Gastroesophageal sphincter (tissue), 4 donors: ENCODE measurements around the gene EHD3. TPM values are rescaled to one million over a fixed set of nuclear protein-coding genes. Genes with fewer than 3 reads are reported as not detected.

Experiments used
- ATAC-seq: fragments of 150-250 bp; one replicate; pipeline ENCODE4 v1.9.1; 2016; ENCODE audit warnings: mild to moderate bottlenecking, moderate library complexity
- H3K27ac ChIP-seq, 4 donors: fragments of 200-600 bp; sonication (generic) in 3 of 4; 1 replicate in 3 of 4; 2 replicates in 1 of 4; pipeline ENCODE4 v1.5.1; 2016 to 2019
- H3K27me3 ChIP-seq: fragments of 200-600 bp; sonication (generic); one replicate; pipeline ENCODE4 v1.5.1; 2019
- H3K36me3 ChIP-seq, 2 donors: fragments of 200-600 bp; sonication (generic); one replicate each; pipeline ENCODE4 v1.5.1; 2019; ENCODE audit warnings: control low read depth in 1 of 2
- H3K4me1 ChIP-seq, 3 donors: fragments of 200-600 bp; sonication (generic); 1 replicate in 2 of 3; 2 replicates in 1 of 3; pipeline ENCODE4 v1.5.1; 2016 to 2019; ENCODE audit warnings: control low read depth in 2 of 3
- H3K4me3 ChIP-seq, 2 donors: fragments of 200-600 bp; sonication (generic); one replicate each; pipeline ENCODE4 v1.5.1; 2019; ENCODE audit warnings: mild to moderate bottlenecking in 1 of 2, moderate library complexity in 1 of 2
- H3K9me3 ChIP-seq, 3 donors: fragments of 200-600 bp; sonication (generic); one replicate each; pipeline ENCODE4 v1.5.1; 2017 to 2019; ENCODE audit warnings: control low read depth in 2 of 3
- CTCF ChIP-seq, 4 experiments: fragments of 200-600 bp in 2 of 4; fragments of 450-650 bp in 2 of 4; sonication (generic) in 1 of 4; IDR thresholded peaks; one replicate each; pipeline ENCODE4 v1.5.1; 2017 to 2019; ENCODE audit warnings: antibody characterized with exemption in 4 of 4, mild to moderate bottlenecking in 2 of 4, moderate library complexity in 2 of 4
- EP300 ChIP-seq: sonication (generic); formaldehyde crosslinking; IDR thresholded peaks from one replicate; pipeline ENCODE4 v1.6.1; 2017; ENCODE audit warnings: antibody characterized with exemption, mild to moderate bottlenecking
- POLR2A ChIP-seq, 2 donors: fragments of 450-650 bp; IDR thresholded peaks; one replicate each; pipeline ENCODE4 v1.6.1; 2017; ENCODE audit warnings: antibody characterized with exemption in 2 of 2, mild to moderate bottlenecking in 2 of 2, moderate library complexity in 1 of 2
- POLR2AphosphoS5 ChIP-seq: sonication (generic); formaldehyde crosslinking; IDR thresholded peaks from one replicate; pipeline ENCODE4 v1.6.1; 2017; ENCODE audit warnings: antibody characterized with exemption
- WGBS, 2 donors: methylation state at CpG; one replicate each; pipeline ENCODE4 v1.1.5; 2018; ENCODE audit warnings: low coverage in 1 of 2; 5-methylcytosine and 5-hydroxymethylcytosine counted together
- total RNA-seq, 4 donors: library from RNA; depleted of rRNA; stranded (reverse); fragments of >200 nt; gene quantifications; one replicate each; pipeline ENCODE4 v1.1.0, GENCODE V29; 2016

EHD3 gene
- total RNA-seq, 4 donors from 2014 or later, result 3.8 to 8.4 (median 4.9) TPM

- H3K4me3 ChIP-seq, result no peak overlapping the region
- H3K27ac ChIP-seq, result no peak overlapping the region
- WGBS, 2 donors, result 81 to 88% methylated on average over 1 of the region's 1 CpG
- H3K4me1 ChIP-seq, result no peaks in the 10 kb centered on the region
- H3K9me3 ChIP-seq, result no peaks in the 10 kb centered on the region
- no peaks in the 10 kb centered on the region for H3K36me3 ChIP-seq
- TF ChIP-seq POLR2A (IDR thresholded peaks at IDR 0.05) (no peak), POLR2AphosphoS5 (no peak), EP300 (no peak), CTCF (IDR thresholded peaks at IDR 0.05) (no peak)
- no peak for ATAC-seq
- peaks cover 24% of the 10 kb centered on the region for H3K27me3 ChIP-seq
Observed at GRCh38 chr2:31190188-31190587, 43.8 kb upstream of the EHD3 start.

- 95% methylated on average over 8 of the region's 11 CpGs; no CpG with 5 or more reads in 1 of the 2 donors for whole genome bisulfite sequencing, 2 donors
- no peak overlapping the region for H3K27ac ChIP-seq
- ATAC-seq, result no peak
- H3K27me3 ChIP-seq, result peaks cover 21% of the 10 kb centered on the region
- no peaks in the 10 kb centered on the region for H3K36me3 ChIP-seq
- no peak for TF ChIP-seq POLR2AphosphoS5
- no peak for TF ChIP-seq CTCF (IDR thresholded peaks at IDR 0.05)
- no peak for TF ChIP-seq POLR2A (IDR thresholded peaks at IDR 0.05)
- no peak for TF ChIP-seq EP300
- H3K4me1 ChIP-seq, result no peaks in the 10 kb centered on the region
- H3K9me3 ChIP-seq, result no peaks in the 10 kb centered on the region
- H3K4me3 ChIP-seq, result no peak overlapping the region
Observed at GRCh38 chr2:31191931-31192330, 42.0 kb upstream of the EHD3 start.

DNA sequence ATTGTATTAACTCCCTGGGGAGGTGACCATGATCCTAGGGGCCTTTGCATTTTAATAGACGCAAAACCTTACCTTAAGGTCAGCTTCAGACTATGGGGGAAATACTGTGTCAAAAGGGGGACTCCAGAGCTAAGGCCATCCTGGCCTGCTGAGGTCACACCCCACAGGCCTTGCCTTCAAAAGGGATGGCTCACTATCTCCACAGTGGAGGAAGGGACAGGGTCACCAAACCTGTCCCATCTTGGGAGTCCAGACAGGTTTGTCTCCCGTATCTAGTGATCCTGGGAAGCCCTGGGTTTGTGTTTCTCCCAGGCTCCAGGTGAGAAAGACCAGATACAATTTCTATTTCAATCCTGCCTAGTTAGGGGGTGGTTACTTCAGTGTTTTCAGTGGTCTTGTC, 41.6 kb upstream of the EHD3 start:
- no peak for ATAC-seq
- Histone ChIP-seq H3K4me1 (no peaks in the 10 kb centered on the region), H3K36me3 (no peaks in the 10 kb centered on the region), H3K4me3 (no peak overlapping the region), H3K27me3 (peaks cover 17% of the 10 kb centered on the region), H3K27ac (no peak overlapping the region), H3K9me3 (no peaks in the 10 kb centered on the region)
- TF ChIP-seq POLR2A (IDR thresholded peaks at IDR 0.05) (no peak), CTCF (IDR thresholded peaks at IDR 0.05) (no peak), POLR2AphosphoS5 (no peak), EP300 (no peak)
- 100% methylated on average over 1 of the region's 2 CpGs; no CpG with 5 or more reads in 1 of the 2 donors for WGBS, 2 donors

DNA sequence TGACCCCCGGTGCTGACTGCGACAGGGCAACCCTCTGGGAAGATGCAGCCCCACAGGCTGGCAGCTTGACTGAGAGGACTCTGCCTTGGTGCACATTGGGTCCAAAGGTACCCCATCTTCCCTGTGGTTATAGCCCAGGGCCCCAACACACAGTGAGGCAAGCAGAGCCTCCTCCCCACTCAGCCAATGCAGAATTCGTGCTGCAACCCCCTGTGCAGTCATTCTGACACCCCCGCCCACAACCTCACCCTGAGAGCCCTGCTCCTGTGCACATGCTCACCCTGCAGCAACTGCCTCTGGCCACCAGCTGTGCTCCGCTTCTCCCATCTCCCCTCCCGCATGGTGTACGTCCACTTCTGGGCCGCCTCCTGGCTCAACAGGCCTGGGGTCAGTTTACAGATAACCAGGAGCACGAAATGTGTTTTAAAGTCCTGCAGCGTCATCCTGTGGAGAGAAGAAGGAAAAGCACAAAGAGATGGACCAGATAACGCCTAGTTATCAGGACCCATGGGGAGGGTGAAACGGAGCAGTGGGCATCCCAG, 41.0 kb upstream of the EHD3 start:
- H3K27ac ChIP-seq, result no peak overlapping the region
- H3K4me3 ChIP-seq, result no peak overlapping the region
- no peaks in the 10 kb centered on the region for H3K9me3 ChIP-seq
- H3K4me1 ChIP-seq, result no peaks in the 10 kb centered on the region
- no peak for ATAC-seq
- WGBS, 2 donors, result 93 to 96% methylated on average over 2 to 5 of the region's 12 CpGs
- TF ChIP-seq CTCF (IDR thresholded peaks at IDR 0.05), result no peak
- no peak for TF ChIP-seq POLR2AphosphoS5
- no peak for TF ChIP-seq EP300
- TF ChIP-seq POLR2A (IDR thresholded peaks at IDR 0.05), result no peak
- peaks cover 14% of the 10 kb centered on the region for H3K27me3 ChIP-seq
- no peaks in the 10 kb centered on the region for H3K36me3 ChIP-seq

- WGBS, 2 donors, result 76 to 93% methylated on average over 2 to 4 of the region's 4 CpGs
- H3K9me3 ChIP-seq, result no peaks in the 10 kb centered on the region
- no peak for ATAC-seq
- no peak overlapping the region for H3K4me3 ChIP-seq
- TF ChIP-seq POLR2AphosphoS5 (no peak), POLR2A (IDR thresholded peaks at IDR 0.05) (no peak), EP300 (no peak), CTCF (IDR thresholded peaks at IDR 0.05) (no peak)
- no peaks in the 10 kb centered on the region for H3K4me1 ChIP-seq
- H3K27ac ChIP-seq, result no peak overlapping the region
- no peaks in the 10 kb centered on the region for H3K36me3 ChIP-seq
- peaks cover 5% of the 10 kb centered on the region for H3K27me3 ChIP-seq
Observed at GRCh38 chr2:31193806-31194205, 40.1 kb upstream of the EHD3 start.
